ENCODE results near the gene CYP1B1. TPM values are rescaled to one million over a fixed set of nuclear protein-coding genes. Genes with fewer than 3 reads are reported as not detected.

Gene CYP1B1
- total RNA-seq, 1 experiment from 2014 or later = 4.2 TPM

DNA sequence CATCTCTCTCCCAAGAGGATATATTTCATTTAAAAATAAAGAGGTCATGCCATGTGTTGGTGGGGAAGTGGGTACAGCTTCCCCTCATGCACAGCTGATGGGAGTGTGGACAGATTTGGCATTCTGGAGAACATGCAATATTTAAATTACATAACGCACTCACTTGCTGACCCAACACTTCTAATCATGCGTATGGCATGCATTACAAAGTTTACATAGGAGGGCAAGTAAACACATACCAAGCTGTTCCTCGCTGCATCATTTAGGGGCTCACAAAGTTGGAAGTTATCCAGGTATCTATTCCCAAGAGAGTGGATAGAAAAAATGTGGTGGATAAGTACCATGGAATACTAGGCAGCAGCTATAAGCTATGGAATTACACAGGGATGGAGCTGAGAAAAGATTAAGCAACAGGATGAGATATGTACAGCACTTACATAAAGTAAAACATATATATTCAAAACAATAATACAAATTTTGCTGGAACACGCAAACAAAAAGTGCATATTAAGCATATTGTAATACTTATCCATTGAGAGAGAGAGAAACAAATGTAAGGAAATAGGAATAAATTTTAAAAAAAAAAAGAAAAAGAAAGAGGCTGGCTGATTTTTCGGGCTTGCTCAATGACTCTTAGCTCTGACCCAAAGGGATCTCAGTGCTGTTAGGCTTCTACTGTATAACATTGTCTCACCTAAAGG lies 11.0 kb downstream of the CYP1B1 start:
- no peak for DNase-seq (ENCODE audit: low spot score)
- H3K9me3 Mint-ChIP-seq = 0 out of 2 replicates have a peak, but pooled peaks cover 4% of the 10 kb centered on the region
- no peak for ATAC-seq
- H3K4me1 Mint-ChIP-seq = 0 out of 2 replicates have a peak, but pooled peaks cover 3% of the 10 kb centered on the region
- H3K36me3 Mint-ChIP-seq = no peaks in the 10 kb centered on the region
- ChIA-PET POLR2A (interaction anchor here (0.6 kb wide), 1 partner anchor 193 kb away, joined by 3 read pairs; no protein-coding TSS in a partner anchor), CTCF (interaction anchor here (0.6 kb wide), 1 partner anchor 757 kb away, joined by 3 read pairs; no protein-coding TSS in a partner anchor)
- no peaks in the 10 kb centered on the region for H3K27me3 Mint-ChIP-seq (ENCODE audit: low read depth)
- H3K4me3 Mint-ChIP-seq = no peak overlapping the region
- TF ChIP-seq, protein P1, sequence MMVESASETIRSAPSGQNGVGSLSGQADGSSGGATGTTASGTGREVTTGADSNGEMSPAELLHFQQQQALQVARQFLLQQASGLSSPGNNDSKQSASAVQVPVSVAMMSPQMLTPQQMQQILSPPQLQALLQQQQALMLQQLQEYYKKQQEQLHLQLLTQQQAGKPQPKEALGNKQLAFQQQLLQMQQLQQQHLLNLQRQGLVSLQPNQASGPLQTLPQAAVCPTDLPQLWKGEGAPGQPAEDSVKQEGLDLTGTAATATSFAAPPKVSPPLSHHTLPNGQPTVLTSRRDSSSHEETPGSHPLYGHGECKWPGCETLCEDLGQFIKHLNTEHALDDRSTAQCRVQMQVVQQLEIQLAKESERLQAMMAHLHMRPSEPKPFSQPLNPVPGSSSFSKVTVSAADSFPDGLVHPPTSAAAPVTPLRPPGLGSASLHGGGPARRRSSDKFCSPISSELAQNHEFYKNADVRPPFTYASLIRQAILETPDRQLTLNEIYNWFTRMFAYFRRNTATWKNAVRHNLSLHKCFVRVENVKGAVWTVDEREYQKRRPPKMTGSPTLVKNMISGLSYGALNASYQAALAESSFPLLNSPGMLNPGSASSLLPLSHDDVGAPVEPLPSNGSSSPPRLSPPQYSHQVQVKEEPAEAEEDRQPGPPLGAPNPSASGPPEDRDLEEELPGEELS (CRISPR knock-in tag; IDR thresholded peaks at IDR 0.05) = no peak
- no peak for TF ChIP-seq NFYB (CRISPR knock-in tag; conservative IDR thresholded peaks at IDR 0.05; ENCODE audit: low read depth)
- TF ChIP-seq, protein P2, sequence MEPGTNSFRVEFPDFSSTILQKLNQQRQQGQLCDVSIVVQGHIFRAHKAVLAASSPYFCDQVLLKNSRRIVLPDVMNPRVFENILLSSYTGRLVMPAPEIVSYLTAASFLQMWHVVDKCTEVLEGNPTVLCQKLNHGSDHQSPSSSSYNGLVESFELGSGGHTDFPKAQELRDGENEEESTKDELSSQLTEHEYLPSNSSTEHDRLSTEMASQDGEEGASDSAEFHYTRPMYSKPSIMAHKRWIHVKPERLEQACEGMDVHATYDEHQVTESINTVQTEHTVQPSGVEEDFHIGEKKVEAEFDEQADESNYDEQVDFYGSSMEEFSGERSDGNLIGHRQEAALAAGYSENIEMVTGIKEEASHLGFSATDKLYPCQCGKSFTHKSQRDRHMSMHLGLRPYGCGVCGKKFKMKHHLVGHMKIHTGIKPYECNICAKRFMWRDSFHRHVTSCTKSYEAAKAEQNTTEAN (CRISPR knock-in tag; IDR thresholded peaks at IDR 0.05) = no peak
- no peak for TF ChIP-seq ELF4 (CRISPR knock-in tag; IDR thresholded peaks at IDR 0.05; ENCODE audit: low read depth)
- no peak for TF ChIP-seq PRRX2 (CRISPR knock-in tag; IDR thresholded peaks at IDR 0.05)
- no peak for TF ChIP-seq ATF2 (CRISPR knock-in tag; IDR thresholded peaks at IDR 0.05; ENCODE audit: borderline replicate concordance, low read depth)
- no peak for TF ChIP-seq AFF4 (CRISPR knock-in tag; IDR thresholded peaks at IDR 0.05; ENCODE audit: borderline replicate concordance)
- TF ChIP-seq, protein P3, sequence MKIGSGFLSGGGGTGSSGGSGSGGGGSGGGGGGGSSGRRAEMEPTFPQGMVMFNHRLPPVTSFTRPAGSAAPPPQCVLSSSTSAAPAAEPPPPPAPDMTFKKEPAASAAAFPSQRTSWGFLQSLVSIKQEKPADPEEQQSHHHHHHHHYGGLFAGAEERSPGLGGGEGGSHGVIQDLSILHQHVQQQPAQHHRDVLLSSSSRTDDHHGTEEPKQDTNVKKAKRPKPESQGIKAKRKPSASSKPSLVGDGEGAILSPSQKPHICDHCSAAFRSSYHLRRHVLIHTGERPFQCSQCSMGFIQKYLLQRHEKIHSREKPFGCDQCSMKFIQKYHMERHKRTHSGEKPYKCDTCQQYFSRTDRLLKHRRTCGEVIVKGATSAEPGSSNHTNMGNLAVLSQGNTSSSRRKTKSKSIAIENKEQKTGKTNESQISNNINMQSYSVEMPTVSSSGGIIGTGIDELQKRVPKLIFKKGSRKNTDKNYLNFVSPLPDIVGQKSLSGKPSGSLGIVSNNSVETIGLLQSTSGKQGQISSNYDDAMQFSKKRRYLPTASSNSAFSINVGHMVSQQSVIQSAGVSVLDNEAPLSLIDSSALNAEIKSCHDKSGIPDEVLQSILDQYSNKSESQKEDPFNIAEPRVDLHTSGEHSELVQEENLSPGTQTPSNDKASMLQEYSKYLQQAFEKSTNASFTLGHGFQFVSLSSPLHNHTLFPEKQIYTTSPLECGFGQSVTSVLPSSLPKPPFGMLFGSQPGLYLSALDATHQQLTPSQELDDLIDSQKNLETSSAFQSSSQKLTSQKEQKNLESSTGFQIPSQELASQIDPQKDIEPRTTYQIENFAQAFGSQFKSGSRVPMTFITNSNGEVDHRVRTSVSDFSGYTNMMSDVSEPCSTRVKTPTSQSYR (CRISPR knock-in tag; IDR thresholded peaks at IDR 0.05) = no peak
- no peak overlapping the region for H3K27ac Mint-ChIP-seq

- Mint-ChIP-seq H3K4me1 (0 out of 2 replicates have a peak, but pooled peaks cover under 1% of the 10 kb centered on the region), H3K27ac (no peak overlapping the region), H3K27me3 (ENCODE audit: low read depth) (no peaks in the 10 kb centered on the region), H3K4me3 (no peak overlapping the region), H3K9me3 (0 out of 2 replicates have a peak, but pooled peaks cover 4% of the 10 kb centered on the region), H3K36me3 (no peaks in the 10 kb centered on the region)
- ATAC-seq = no peak
- ChIA-PET POLR2A (no interaction called here), CTCF (no interaction called here)
- DNase-seq (ENCODE audit: low spot score) = no peak
- TF ChIP-seq ERG (CRISPR knock-in tag; IDR thresholded peaks at IDR 0.05) (no peak), ZNF263 (CRISPR knock-in tag; IDR thresholded peaks at IDR 0.05; ENCODE audit: low read depth) (no peak), OVOL2 (CRISPR knock-in tag; IDR thresholded peaks at IDR 0.05; ENCODE audit: borderline replicate concordance) (no peak), ZNF396 (CRISPR knock-in tag; IDR thresholded peaks at IDR 0.05; ENCODE audit: borderline replicate concordance) (no peak), MXD4 (CRISPR knock-in tag; IDR thresholded peaks at IDR 0.05; ENCODE audit: borderline replicate concordance) (no peak)
- TF ChIP-seq, protein P4, sequence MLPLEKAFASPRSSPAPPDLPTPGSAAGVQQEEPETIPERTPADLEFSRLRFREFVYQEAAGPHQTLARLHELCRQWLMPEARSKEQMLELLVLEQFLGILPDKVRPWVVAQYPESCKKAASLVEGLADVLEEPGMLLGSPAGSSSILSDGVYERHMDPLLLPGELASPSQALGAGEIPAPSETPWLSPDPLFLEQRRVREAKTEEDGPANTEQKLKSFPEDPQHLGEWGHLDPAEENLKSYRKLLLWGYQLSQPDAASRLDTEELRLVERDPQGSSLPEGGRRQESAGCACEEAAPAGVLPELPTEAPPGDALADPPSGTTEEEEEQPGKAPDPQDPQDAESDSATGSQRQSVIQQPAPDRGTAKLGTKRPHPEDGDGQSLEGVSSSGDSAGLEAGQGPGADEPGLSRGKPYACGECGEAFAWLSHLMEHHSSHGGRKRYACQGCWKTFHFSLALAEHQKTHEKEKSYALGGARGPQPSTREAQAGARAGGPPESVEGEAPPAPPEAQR (CRISPR knock-in tag; IDR thresholded peaks at IDR 0.05) = no peak
These were observed 15.5 kb downstream of the CYP1B1 start for GRCh38 chr2:38060236-38061018.

All from WTC11 (cell line).